Measurements from ENCODE around the gene ANKRD39.

DNA sequence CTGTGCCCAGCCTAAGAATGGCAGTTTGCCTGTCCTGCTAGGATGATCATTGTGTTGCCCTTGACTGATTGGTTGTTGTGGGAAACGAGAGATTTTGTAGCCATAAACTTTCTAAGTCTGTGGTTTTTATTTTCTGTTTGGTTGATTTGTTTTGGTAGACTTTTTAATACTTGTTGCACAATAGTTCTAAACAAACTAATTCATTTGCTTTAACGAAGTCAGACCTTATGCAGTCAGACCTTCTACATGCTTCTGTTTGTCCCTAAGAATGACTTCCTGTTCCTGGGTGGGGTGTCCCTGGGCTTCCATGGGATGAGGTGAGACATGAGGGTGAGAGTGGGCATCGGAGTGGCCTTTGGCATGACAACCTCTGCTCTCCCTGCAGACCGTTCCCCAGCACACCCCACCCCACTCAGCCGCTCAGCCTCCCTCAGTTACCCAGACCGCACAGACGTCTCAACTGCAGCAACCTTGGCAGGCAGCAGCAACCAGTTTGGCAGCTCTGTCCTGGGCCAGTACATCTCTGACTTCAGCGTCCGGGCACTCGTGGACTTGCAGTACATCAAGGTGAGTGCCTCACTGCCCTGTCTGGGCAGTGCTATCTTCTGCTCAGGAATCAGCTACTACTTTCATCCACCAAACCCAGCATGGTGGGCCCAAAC, 49.5 kb downstream of the ANKRD39 start:
- TF ChIP-seq, protein P1, sequence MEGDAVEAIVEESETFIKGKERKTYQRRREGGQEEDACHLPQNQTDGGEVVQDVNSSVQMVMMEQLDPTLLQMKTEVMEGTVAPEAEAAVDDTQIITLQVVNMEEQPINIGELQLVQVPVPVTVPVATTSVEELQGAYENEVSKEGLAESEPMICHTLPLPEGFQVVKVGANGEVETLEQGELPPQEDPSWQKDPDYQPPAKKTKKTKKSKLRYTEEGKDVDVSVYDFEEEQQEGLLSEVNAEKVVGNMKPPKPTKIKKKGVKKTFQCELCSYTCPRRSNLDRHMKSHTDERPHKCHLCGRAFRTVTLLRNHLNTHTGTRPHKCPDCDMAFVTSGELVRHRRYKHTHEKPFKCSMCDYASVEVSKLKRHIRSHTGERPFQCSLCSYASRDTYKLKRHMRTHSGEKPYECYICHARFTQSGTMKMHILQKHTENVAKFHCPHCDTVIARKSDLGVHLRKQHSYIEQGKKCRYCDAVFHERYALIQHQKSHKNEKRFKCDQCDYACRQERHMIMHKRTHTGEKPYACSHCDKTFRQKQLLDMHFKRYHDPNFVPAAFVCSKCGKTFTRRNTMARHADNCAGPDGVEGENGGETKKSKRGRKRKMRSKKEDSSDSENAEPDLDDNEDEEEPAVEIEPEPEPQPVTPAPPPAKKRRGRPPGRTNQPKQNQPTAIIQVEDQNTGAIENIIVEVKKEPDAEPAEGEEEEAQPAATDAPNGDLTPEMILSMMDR (IDR thresholded peaks at IDR 0.05; ENCODE audit: low read length) = no peak
- TF ChIP-seq EZH2 (optimal IDR thresholded peaks at IDR 0.05; ENCODE audit: low read depth, low read length) = no peak
